Activated CD4-positive, CD25-positive, alpha-beta regulatory T cell treated with anti-CD3 and anti-CD28 coated beads, Interleukin-2, amount 50 U/mL, for 72 hours (primary cell): ENCODE results near the gene R3HDM2.
A peak's percentile ranks its signal among the peaks of the same experiment; 100 is the strongest.

Source experiments
- DNase-seq: peaks from one replicate; pipeline ENCODE4 v3.0.0; 2021

Gene R3HDM2

GRCh38 chr12:57465747-57466505 lies 35.1 kb upstream of the R3HDM2 start:
- no peak for DNase-seq

DNA sequence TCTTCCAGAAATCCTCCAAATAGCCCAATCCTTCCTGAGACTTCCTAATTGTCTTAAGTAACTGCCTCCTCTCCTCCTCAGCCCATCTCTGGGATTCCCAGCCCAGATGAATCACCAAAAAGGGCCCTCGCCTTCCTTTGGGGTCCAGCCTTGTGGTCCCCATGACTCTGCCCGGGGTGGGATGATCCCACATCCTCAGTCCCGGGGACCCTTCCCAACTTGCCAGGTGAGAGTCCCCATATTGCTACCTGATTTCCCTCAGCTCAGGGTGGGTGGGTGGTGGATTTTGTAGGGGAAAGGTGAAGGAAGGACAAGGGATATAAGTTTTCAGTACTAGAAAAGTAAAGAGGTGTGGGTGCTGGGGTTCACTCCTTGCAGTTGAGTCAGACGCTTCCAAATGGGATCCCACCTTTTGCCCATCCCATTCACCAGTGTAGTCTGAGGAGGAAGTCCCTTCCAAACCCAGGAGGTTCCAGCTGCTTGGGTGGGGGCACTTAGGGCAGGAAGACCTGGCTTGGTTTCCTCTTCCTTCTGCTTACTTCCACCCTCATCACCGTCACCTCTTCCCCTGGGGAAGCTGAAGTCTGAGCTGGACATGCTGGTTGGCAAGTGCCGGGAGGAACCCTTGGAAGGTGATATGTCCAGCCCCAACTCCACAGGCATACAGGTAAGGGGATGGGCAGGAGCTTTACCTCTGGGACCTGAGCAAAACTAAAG lies 34.3 kb upstream of the R3HDM2 start:
- no peak for DNase-seq

- no peak for DNase-seq
Observed at GRCh38 chr12:57464569-57464968, 33.7 kb upstream of the R3HDM2 start.

DNA sequence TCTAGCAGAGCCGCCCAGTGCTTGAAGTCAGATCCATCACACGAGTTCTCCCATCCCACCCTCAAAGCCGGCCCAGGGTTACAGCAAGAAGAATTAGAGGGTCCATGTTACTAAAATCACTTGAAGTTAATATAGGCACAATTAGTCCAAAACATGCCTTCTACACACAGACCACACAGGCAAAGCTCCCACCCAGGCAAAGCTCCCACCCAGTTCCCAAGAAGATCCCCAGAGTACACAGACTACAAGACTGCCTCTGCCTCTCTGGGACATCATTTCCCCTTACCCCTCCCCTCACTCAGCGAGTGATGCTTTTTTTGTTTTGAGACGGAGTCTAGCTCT lies 32.0 kb upstream of the R3HDM2 start:
- DNase-seq, result no peak

DNA sequence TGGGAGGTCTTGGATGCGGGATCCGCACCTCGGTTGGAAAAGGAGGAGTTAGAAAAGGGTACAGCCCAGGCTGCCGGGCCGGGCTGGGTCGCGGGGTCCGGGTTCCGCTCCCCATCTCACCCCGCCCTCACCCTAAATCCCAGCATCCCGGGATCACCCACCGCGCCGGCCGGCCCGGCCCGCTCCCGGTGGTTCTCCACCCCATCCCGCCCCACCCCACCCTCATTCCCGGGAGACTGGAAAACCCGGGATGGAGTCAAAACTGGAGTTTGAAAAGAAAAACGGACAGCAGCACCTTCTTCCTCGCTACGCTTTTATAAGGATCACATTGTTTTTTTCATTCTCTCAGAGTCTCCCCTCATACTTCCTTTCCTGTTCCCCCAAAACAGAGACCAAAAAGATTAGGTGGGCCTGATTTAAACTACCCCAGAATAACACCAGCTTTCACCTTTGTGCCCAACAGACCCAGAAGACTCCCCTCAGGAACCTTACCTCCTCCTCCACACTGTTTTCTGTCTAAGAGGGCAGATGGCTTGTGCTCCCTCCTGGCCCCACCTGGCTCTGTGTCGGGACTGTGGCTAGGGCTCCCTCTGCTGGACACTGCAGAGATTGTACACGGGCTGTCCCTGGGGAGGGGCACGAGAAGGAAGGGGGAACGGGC lies 31.5 kb upstream of the R3HDM2 start:
- peak; percentile 85 for DNase-seq

GRCh38 chr12:57461917-57462250 lies 31.0 kb upstream of the R3HDM2 start:
- no peak for DNase-seq

GRCh38 chr12:57461276-57461916 lies 30.6 kb upstream of the R3HDM2 start:
- DNase-seq, result no peak

DNA sequence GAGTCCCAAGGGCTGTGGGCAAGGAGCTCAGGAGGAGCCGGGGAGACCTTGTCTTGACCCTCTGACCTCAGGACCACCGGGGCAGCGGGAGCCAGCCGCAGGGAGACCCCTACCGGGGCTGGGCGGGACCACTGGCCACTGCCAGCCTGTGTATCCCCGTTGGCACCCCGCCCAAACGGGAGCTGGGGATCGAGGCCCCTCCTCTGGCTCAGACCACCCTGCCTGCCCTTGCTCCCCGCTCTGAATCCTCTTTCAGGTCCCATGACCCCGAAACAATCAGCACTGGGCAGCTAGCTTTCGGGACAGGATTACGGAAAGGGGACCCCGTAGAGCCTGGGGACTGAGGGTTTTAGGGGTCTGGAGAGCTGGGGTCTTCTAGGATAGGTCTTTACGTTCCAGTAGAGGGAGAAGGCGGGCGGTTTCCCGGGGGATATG lies 30.0 kb upstream of the R3HDM2 start:
- no peak for DNase-seq

- DNase-seq, result no peak
Observed at GRCh38 chr12:57460468-57460784, 29.6 kb upstream of the R3HDM2 start.

GRCh38 chr12:57459750-57460467 lies 29.1 kb upstream of the R3HDM2 start, which contains the start of gene GLI1:
GLI1 (plus strand) TSS chr12:57459785; CDS start chr12:57463692, 3,907 bp downstream.
- DNase-seq, result no peak

GRCh38 chr12:57459055-57459749 lies 28.4 kb upstream of the R3HDM2 start:
- DNase-seq, result peak; percentile 87

DNA sequence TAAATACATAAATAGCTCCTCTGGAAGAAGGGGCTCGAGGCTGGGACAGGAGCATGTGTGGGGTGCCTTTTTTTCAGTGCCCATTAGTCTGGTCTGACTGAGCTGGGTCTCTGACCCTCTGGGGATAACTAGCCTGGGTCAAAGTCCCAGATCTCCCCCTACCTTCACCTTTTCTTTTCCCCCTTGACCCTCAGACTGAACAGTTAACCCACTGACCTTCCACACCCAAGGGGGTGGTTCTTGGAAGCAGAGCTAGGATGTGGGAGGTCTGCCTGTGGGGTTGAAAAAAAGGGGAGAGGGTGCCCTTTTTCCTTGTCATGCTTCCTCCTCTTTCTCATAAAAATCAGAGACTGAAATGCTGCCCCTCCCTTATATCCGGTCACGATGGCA lies 27.8 kb upstream of the R3HDM2 start:
- no peak for DNase-seq

DNA sequence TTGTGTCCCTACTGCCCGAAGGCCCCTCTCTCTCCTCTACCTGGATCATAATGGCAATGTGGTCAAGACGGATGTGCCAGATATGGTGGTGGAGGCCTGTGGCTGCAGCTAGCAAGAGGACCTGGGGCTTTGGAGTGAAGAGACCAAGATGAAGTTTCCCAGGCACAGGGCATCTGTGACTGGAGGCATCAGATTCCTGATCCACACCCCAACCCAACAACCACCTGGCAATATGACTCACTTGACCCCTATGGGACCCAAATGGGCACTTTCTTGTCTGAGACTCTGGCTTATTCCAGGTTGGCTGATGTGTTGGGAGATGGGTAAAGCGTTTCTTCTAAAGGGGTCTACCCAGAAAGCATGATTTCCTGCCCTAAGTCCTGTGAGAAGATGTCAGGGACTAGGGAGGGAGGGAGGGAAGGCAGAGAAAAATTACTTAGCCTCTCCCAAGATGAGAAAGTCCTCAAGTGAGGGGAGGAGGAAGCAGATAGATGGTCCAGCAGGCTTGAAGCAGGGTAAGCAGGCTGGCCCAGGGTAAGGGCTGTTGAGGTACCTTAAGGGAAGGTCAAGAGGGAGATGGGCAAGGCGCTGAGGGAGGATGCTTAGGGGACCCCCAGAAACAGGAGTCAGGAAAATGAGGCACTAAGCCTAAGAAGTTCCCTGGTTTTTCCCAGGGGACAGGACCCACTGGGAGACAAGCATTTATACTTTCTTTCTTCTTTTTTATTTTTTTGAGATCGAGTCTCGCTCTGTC lies 26.1 kb upstream of the R3HDM2 start:
- DNase-seq, result no peak

GRCh38 chr12:57456145-57456700 lies 25.4 kb upstream of the R3HDM2 start:
- no peak for DNase-seq

DNA sequence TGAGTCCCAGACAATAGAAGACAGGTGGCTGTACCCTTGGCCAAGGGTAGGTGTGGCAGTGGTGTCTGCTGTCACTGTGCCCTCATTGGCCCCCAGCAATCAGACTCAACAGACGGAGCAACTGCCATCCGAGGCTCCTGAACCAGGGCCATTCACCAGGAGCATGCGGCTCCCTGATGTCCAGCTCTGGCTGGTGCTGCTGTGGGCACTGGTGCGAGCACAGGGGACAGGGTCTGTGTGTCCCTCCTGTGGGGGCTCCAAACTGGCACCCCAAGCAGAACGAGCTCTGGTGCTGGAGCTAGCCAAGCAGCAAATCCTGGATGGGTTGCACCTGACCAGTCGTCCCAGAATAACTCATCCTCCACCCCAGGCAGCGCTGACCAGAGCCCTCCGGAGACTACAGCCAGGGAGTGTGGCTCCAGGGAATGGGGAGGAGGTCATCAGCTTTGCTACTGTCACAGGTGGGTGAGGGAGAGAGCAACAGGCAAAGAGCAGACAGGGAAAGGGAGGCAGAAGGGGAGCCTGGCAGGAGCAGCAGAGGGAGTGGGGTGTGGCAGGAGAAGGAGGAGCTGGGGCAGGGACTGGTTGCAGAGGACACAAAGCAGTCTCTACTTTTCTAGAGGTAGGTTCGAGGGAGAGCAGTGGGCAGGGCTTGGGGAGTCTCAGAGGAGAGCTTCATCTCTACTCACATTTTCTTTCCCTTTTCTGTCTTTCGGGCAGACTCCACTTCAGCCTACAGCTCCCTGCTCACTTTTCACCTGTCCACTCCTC lies 24.7 kb upstream of the R3HDM2 start:
- no peak for DNase-seq

DNA sequence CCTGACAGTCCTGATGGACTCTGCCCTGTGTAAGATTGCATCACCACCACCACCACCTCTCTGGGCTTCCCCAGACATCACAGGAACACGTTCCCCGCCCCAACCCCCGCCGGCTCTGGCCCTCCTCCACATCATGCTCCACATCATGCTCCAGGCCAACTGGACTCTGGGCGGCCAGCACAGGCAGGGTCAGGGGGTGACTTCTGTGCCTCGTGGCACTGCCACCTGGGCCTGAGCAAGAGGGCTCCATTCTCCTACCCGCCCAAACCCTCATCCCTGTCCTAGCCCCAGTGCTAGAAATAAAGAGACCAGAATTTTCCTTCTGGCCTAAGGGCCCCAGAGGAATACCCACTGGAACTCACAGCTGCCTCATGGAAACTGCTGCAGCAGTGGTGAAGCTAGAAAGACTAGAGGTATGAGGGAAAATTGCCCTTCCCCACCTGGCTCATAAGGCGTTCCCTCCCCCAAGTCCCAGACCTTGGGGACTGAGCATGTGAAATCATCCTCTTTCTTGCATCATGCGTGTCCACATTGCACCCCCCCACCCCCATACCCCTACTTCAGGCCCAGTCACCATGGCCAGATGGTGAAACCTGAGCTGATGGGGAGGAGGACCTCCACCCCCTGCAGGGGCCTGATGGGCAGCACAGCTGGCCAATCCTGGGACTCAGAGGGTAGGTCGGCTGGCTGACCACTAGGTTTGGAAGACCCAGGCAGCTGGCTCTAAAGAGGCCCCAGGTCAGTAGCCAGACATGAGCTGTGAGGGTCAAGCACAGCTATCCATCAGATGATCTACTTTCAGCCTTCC lies 23.9 kb upstream of the R3HDM2 start, which contains the start of gene INHBE:
Gene INHBE, plus strand, starts transcription at position 742 of the 808 bp plus-strand sequence. CDS start 230 bp downstream, outside the sequence.
- DNase-seq, result no peak

DNA sequence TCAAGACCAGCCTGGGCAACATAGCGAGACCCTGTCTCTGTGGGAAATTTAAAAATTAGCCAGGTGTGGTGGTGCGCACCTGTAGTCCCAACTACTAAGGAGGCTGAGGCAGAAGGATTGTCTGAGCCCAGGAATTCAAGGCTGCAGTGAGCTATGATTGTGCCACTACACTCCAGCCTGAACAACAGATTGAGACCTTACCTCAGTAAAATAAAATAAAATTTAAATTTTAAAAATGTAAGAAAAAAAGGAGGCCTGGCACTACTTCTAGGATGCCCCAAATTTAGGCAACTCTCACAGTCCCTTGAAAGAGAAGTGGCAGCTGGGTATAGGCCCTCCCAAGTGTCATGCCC lies 23.3 kb upstream of the R3HDM2 start:
- no peak for DNase-seq

DNA sequence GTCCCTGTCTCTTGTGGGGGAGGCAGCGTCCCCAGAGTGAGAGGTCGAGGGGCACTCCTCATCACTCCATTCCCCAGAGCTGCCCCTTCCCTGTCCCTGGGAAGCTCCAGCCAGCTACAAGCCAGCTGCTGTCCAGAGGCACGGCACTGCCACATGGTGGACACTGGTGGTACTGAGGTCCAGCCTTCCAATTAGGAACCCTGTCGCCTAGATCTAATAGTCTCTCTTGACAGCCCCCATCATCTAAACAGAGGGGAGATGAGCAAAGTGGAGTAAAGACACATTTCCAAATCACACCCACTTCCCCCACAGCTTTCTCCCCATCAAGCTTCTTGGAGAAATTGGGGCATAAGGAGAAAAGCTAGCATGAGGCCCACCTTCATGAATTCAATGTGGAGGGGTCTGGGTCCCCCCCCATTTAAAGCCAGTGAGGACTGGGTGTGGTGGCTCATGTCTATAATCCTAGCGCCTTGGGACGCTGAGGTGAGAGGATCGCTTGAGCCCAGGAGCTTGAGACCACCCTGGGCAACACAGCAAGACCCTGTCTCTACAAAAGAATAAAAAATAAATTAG lies 22.2 kb upstream of the R3HDM2 start:
- DNase-seq, result peak; percentile 62
